A673 (cell line): ENCODE results near the gene CHD9. TPM values are rescaled to one million over a fixed set of nuclear protein-coding genes. Genes with fewer than 3 reads are reported as not detected.

Source experiments
- BruUV-seq: library from RNA; stranded (reverse); fragments of 400-500 nt; replicated peaks from 2 replicates; lab custom pipeline; 2021; lab: Mats Ljungman, UMichigan
- CTCF ChIA-PET: fragments of 300-600 bp; sonication (Branson Sonifier 250); formaldehyde crosslinking; loops from one replicate; lab custom pipeline; 2022; ENCODE audit warnings: antibody characterized with exemption; lab: Charles Lee
- POLR2A ChIA-PET: fragments of 300-600 bp; sonication (Branson Sonifier 250); formaldehyde crosslinking; loops from one replicate; lab custom pipeline; 2022; ENCODE audit warnings: antibody characterized with exemption; ENCODE audit not compliant: low non-redundant PET; lab: Charles Lee
- DNase-seq: peaks from one replicate; pipeline ENCODE4 v3.0.0-alpha.2; 2015; ENCODE audit warnings: low spot score
- H3K27ac ChIP-seq: fragments of 200-600 bp; sonication (generic); 2 replicates; pipeline ENCODE4 v1.5.1; 2016; ENCODE audit warnings: mixed run types, low read depth, mild to moderate bottlenecking, mixed read lengths, antibody characterized with exemption, low read length; ENCODE audit not compliant: poor library complexity, severe bottlenecking
- H3K27me3 ChIP-seq: fragments of 200-600 bp; sonication (generic); replicated peaks from 2 replicates; pipeline ENCODE4 v1.6.1; 2017; ENCODE audit warnings: mixed run types, low read depth, mild to moderate bottlenecking, mixed read lengths, antibody characterized with exemption, low read length; ENCODE audit not compliant: insufficient read depth, poor library complexity
- H3K36me3 ChIP-seq: fragments of 200-600 bp; sonication (generic); 2 replicates; pipeline ENCODE4 v1.6.1; 2016; ENCODE audit warnings: mixed run types, mild to moderate bottlenecking, mixed read lengths, antibody characterized with exemption, low read length; ENCODE audit not compliant: insufficient read depth, poor library complexity, severe bottlenecking
- H3K4me1 ChIP-seq: fragments of 200-600 bp; sonication (generic); 2 replicates; pipeline ENCODE4 v1.6.1; 2017; ENCODE audit warnings: mixed run types, mild to moderate bottlenecking, mixed read lengths, antibody characterized with exemption, low read length; ENCODE audit not compliant: insufficient read depth, poor library complexity, severe bottlenecking
- H3K4me3 ChIP-seq: fragments of 200-600 bp; sonication (generic); 2 replicates; pipeline ENCODE4 v1.5.1; 2016; ENCODE audit warnings: low read depth, mixed run types, mild to moderate bottlenecking, mixed read lengths, low read length; ENCODE audit not compliant: poor library complexity, severe bottlenecking
- H3K9me3 ChIP-seq: fragments of 200-600 bp; sonication (generic); 2 replicates; pipeline ENCODE4 v1.6.1; 2016; ENCODE audit warnings: mixed run types, low read depth, mild to moderate bottlenecking, mixed read lengths, antibody characterized with exemption, low read length; ENCODE audit not compliant: poor library complexity, severe bottlenecking
- EZH2 ChIP-seq: fragments of 200-600 bp; sonication (generic); IDR thresholded peaks from 2 replicates; pipeline ENCODE4 v1.6.1; 2017; ENCODE audit warnings: borderline replicate concordance, low read depth, mild to moderate bottlenecking, mixed read lengths, antibody characterized with exemption, low read length; ENCODE audit not compliant: poor library complexity, severe bottlenecking
- intact Hi-C: fragments of 100-400 bp; cut with micrococcal nuclease; formaldehyde crosslinking; loops from one replicate; pipeline ENCODE4 v1.10.0; 2022; ENCODE audit not compliant: unreplicated experiment
- total RNA-seq: library from RNA; stranded (reverse); gene quantifications from 2 replicates; pipeline ENCODE4 v1.2.3, GENCODE V29; 2021
- TF ChIP-seq, protein P1 (sequence below): fragments of 300-800, 200-600 bp; sonication (generic); conservative IDR thresholded peaks from 2 replicates; pipeline ENCODE4 v1.5.1; 2017; ENCODE audit warnings: low read depth, mild to moderate bottlenecking, antibody characterized with exemption, low read length, moderate library complexity, mixed read lengths

Gene CHD9
- total RNA-seq, 1 experiment from 2014 or later: 76.8 TPM

DNA sequence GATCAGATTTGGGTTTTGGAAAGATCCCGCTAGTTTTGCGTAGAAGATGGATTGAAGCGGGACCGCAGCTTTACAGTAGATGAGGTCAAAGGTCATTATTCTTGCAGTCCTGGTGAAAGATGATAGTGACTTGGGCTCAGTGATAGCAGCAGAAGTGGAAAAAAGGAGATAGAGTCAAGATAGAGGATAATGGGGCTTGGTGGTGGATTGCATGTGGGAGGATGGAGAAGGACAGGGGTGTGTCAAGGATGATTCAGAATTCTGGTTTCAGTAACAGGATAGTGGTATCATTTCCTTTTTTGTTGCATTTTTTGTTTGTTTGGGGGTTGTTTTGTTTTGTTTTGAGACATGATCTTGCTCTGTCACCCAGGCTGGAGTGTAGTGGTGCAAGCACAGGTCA is 30.7 kb upstream of the CHD9 start:
- ChIA-PET CTCF (no interaction called here), POLR2A (no interaction called here)
- intact Hi-C loops: loop anchor here (5.0 kb wide), 1 partner anchor 832 kb away; no protein-coding TSS in a partner anchor
- no peaks in the 10 kb centered on the region for H3K27me3 ChIP-seq
- no peak overlapping the region for H3K4me3 ChIP-seq
- no peak for DNase-seq
- no peaks in the 10 kb centered on the region for H3K4me1 ChIP-seq
- H3K9me3 ChIP-seq: no peaks in the 10 kb centered on the region
- H3K36me3 ChIP-seq: no peaks in the 10 kb centered on the region
- no TSS peak for BruUV-seq
- H3K27ac ChIP-seq: no peak overlapping the region
- TF ChIP-seq, protein P1, sequence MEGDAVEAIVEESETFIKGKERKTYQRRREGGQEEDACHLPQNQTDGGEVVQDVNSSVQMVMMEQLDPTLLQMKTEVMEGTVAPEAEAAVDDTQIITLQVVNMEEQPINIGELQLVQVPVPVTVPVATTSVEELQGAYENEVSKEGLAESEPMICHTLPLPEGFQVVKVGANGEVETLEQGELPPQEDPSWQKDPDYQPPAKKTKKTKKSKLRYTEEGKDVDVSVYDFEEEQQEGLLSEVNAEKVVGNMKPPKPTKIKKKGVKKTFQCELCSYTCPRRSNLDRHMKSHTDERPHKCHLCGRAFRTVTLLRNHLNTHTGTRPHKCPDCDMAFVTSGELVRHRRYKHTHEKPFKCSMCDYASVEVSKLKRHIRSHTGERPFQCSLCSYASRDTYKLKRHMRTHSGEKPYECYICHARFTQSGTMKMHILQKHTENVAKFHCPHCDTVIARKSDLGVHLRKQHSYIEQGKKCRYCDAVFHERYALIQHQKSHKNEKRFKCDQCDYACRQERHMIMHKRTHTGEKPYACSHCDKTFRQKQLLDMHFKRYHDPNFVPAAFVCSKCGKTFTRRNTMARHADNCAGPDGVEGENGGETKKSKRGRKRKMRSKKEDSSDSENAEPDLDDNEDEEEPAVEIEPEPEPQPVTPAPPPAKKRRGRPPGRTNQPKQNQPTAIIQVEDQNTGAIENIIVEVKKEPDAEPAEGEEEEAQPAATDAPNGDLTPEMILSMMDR: no peak
- no peak for TF ChIP-seq EZH2

DNA sequence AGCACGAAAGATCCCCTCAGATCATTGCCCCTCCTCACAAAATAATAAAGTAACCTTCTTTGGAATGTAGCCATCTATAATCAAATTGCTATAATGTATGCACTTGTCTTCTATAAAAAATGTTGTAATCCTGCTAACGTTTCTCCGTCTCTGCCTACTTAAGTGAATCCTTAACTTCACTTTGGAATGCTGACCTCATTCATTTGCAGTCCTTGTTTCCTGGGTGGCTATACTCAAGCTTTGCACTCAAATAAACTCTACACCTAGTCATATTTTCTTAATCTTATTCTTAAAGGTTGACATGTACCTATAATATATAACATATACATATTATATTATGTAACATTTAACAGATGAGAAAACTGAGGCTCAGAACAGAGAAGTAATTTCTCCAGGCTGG is 24.8 kb upstream of the CHD9 start:
- Histone ChIP-seq H3K27ac (no peak overlapping the region), H3K36me3 (no peaks in the 10 kb centered on the region), H3K27me3 (no peaks in the 10 kb centered on the region), H3K4me1 (peaks cover 8% of the 10 kb centered on the region), H3K9me3 (no peaks in the 10 kb centered on the region), H3K4me3 (no peak overlapping the region)
- POLR2A ChIA-PET: no interaction called here
- TF ChIP-seq EZH2: no peak
- TF ChIP-seq, protein P1: no peak
- CTCF ChIA-PET: no interaction called here
- no TSS peak for BruUV-seq
- DNase-seq: no peak
- intact Hi-C loops: no loop called here

DNA sequence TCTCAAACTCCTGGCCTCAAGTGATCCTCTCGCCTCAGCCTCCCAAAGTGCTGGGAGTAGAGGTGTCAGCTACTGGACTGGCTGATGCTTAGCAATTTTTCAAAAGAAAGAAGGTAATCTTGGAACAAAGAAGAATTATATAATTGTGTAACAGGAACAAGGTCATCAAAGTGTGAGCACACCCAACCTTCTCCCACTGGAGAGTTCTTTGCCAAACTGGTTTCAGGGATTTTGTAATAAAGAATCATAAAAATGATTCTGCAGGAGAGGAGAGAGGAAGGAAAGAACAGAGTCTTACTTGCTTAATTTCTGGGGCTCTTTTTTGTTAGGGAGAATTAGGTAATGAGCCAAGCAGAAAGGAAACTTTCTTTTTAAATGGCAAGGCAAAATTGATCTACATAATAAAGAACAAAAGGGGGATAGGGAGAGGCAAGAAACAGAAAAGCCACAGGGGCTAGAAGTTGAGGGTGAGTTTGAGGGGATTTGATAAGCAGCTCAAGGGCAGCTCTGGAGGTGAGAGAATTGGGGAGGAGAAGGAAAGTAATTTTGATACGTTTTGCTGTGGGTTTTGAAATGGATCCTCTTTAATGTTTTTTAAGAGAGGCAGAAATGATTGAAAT is 23.4 kb upstream of the CHD9 start:
- H3K4me1 ChIP-seq: peaks cover 8% of the 10 kb centered on the region
- no peaks in the 10 kb centered on the region for H3K36me3 ChIP-seq
- no peaks in the 10 kb centered on the region for H3K9me3 ChIP-seq
- ChIA-PET POLR2A (no interaction called here), CTCF (no interaction called here)
- H3K27me3 ChIP-seq: no peaks in the 10 kb centered on the region
- intact Hi-C loops: no loop called here
- no peak overlapping the region for H3K27ac ChIP-seq
- no peak for DNase-seq
- TF ChIP-seq EZH2: no peak
- TF ChIP-seq, protein P1: no peak
- H3K4me3 ChIP-seq: no peak overlapping the region
- no TSS peak for BruUV-seq
